Activated T-cell treated with anti-CD3 and anti-CD28 coated beads for 4 hours (primary cell): ENCODE data around the gene CA6.
"Not testable (repeated sequence)": the region's sequence is repeated elsewhere in the genome, so short reads cannot be mapped to it uniquely, and the experiment has no call there.

Experiments used
- DNase-seq: peaks from one replicate; pipeline ENCODE4 v3.0.0-alpha.2; 2020

The CA6 gene

GRCh38 chr1:8945568-8945967 lies at the start of gene CA6:
TSS of gene CA6 (plus strand) at chr1:8945868. CDS start at chr1:8945887, 19 bp downstream.
- no peak for DNase-seq

GRCh38 chr1:8896775-8897174 lies 48.9 kb upstream of the CA6 start:
- DNase-seq = not testable (repeated sequence)

GRCh38 chr1:8897505-8897904 lies 48.2 kb upstream of the CA6 start:
- DNase-seq = not testable (repeated sequence)

- not testable (repeated sequence) for DNase-seq
These were observed 47.2 kb upstream of the CA6 start for GRCh38 chr1:8898418-8898817.

GRCh38 chr1:8899046-8899445 lies 46.6 kb upstream of the CA6 start:
- DNase-seq = no peak

- DNase-seq = not testable (repeated sequence)
These were observed 45.0 kb upstream of the CA6 start for GRCh38 chr1:8900684-8901083.

GRCh38 chr1:8902765-8903164 lies 42.9 kb upstream of the CA6 start:
- DNase-seq = no peak

- DNase-seq = no peak
These were observed 42.3 kb upstream of the CA6 start for GRCh38 chr1:8903410-8903809.

GRCh38 chr1:8903908-8904650 lies 41.6 kb upstream of the CA6 start:
- no peak for DNase-seq

- no peak for DNase-seq
These were observed 40.0 kb upstream of the CA6 start for GRCh38 chr1:8905582-8906191.

- DNase-seq = no peak
These were observed 37.1 kb upstream of the CA6 start for GRCh38 chr1:8908388-8909151.

GRCh38 chr1:8910331-8910730 lies 35.3 kb upstream of the CA6 start:
- no peak for DNase-seq

GRCh38 chr1:8910914-8911313 lies 34.8 kb upstream of the CA6 start:
- DNase-seq = no peak

- no peak for DNase-seq
These were observed 34.0 kb upstream of the CA6 start for GRCh38 chr1:8911416-8912309.

GRCh38 chr1:8913457-8913856 lies 32.2 kb upstream of the CA6 start:
- DNase-seq = no peak

GRCh38 chr1:8914466-8914865 lies 31.2 kb upstream of the CA6 start:
- DNase-seq = no peak

- DNase-seq = no peak
These were observed 30.2 kb upstream of the CA6 start for GRCh38 chr1:8915446-8915845.

- not testable (repeated sequence) for DNase-seq
These were observed 28.1 kb upstream of the CA6 start for GRCh38 chr1:8917536-8917935.

GRCh38 chr1:8922962-8923361 lies 22.7 kb upstream of the CA6 start:
- DNase-seq = no peak

- DNase-seq = no peak
These were observed 20.3 kb upstream of the CA6 start for GRCh38 chr1:8925406-8925805.

GRCh38 chr1:8925960-8926359 lies 19.7 kb upstream of the CA6 start:
- DNase-seq = no peak

- no peak for DNase-seq
These were observed 18.7 kb upstream of the CA6 start for GRCh38 chr1:8926707-8927694.
